HEK293 (cell line): ENCODE data around the gene BAK1.

Experiments
- KLF1 ChIP-seq: fragments of 450-650 bp; formaldehyde crosslinking; IDR thresholded peaks from 2 replicates; pipeline ENCODE4 v1.5.1; 2016; ENCODE audit warnings: missing biosample characterization, missing genetic modification characterization
- KLF7 ChIP-seq: fragments of 450-650 bp; formaldehyde crosslinking; IDR thresholded peaks from 2 replicates; pipeline ENCODE4 v1.5.1; 2016; ENCODE audit warnings: missing biosample characterization, missing genetic modification characterization, borderline replicate concordance
- KLF8 ChIP-seq: fragments of 450-650 bp; formaldehyde crosslinking; IDR thresholded peaks from 2 replicates; pipeline ENCODE4 v1.5.1; 2016; ENCODE audit warnings: missing biosample characterization, missing genetic modification characterization
- MYNN ChIP-seq: fragments of 450-650 bp; formaldehyde crosslinking; IDR thresholded peaks from 2 replicates; pipeline ENCODE4 v1.5.1; 2016; ENCODE audit warnings: missing biosample characterization, missing genetic modification characterization, borderline replicate concordance
- PRDM10 ChIP-seq: fragments of 450-650 bp; formaldehyde crosslinking; IDR thresholded peaks from 2 replicates; pipeline ENCODE4 v1.5.1; 2016; ENCODE audit warnings: missing biosample characterization, missing genetic modification characterization
- REPIN1 ChIP-seq: fragments of 450-650 bp; formaldehyde crosslinking; IDR thresholded peaks from 2 replicates; pipeline ENCODE4 v1.5.1; 2017; ENCODE audit warnings: missing biosample characterization, missing genetic modification characterization, low read depth
- SCRT1 ChIP-seq: fragments of 450-650 bp; formaldehyde crosslinking; IDR thresholded peaks from 2 replicates; pipeline ENCODE4 v1.5.1; 2016; ENCODE audit warnings: missing biosample characterization, missing genetic modification characterization, borderline replicate concordance
- SCRT2 ChIP-seq: fragments of 450-650 bp; formaldehyde crosslinking; IDR thresholded peaks from 2 replicates; pipeline ENCODE4 v1.5.1; 2016; ENCODE audit warnings: missing biosample characterization, missing genetic modification characterization
- SP2 ChIP-seq: fragments of 450-650 bp; formaldehyde crosslinking; IDR thresholded peaks from 2 replicates; pipeline ENCODE4 v1.5.1; 2016; ENCODE audit warnings: missing biosample characterization, missing genetic modification characterization
- ZBTB17 ChIP-seq: fragments of 450-650 bp; formaldehyde crosslinking; IDR thresholded peaks from 2 replicates; pipeline ENCODE4 v1.5.1; 2016; ENCODE audit warnings: missing biosample characterization, missing genetic modification characterization
- ZBTB21 ChIP-seq: fragments of 450-650 bp; formaldehyde crosslinking; IDR thresholded peaks from 2 replicates; pipeline ENCODE4 v1.5.1; 2017; ENCODE audit warnings: missing biosample characterization, missing genetic modification characterization
- ZBTB26 ChIP-seq: fragments of 450-650 bp; formaldehyde crosslinking; optimal IDR thresholded peaks from 2 replicates; pipeline ENCODE3; 2016; ENCODE audit warnings: missing biosample characterization, mild to moderate bottlenecking, missing genetic modification characterization
- ZFP3 ChIP-seq: fragments of 450-650 bp; formaldehyde crosslinking; IDR thresholded peaks from 2 replicates; pipeline ENCODE4 v1.5.1; 2016; ENCODE audit warnings: low read depth, missing biosample characterization, missing genetic modification characterization
- ZNF138 ChIP-seq: fragments of 450-650 bp; formaldehyde crosslinking; IDR thresholded peaks from 2 replicates; pipeline ENCODE4 v1.5.1; 2016; ENCODE audit warnings: missing biosample characterization, missing genetic modification characterization, borderline replicate concordance
- ZNF157 ChIP-seq: fragments of 450-650 bp; formaldehyde crosslinking; IDR thresholded peaks from 2 replicates; pipeline ENCODE4 v1.5.1; 2016; ENCODE audit warnings: missing biosample characterization, missing genetic modification characterization
- ZNF174 ChIP-seq: fragments of 450-650 bp; formaldehyde crosslinking; IDR thresholded peaks from 2 replicates; pipeline ENCODE4 v1.5.0; 2017; ENCODE audit warnings: missing biosample characterization, mild to moderate bottlenecking, missing genetic modification characterization
- ZNF175 ChIP-seq: fragments of 450-650 bp; formaldehyde crosslinking; IDR thresholded peaks from 2 replicates; pipeline ENCODE4 v1.5.1; 2016; ENCODE audit warnings: missing biosample characterization, missing genetic modification characterization
- ZNF2 ChIP-seq: fragments of 450-650 bp; formaldehyde crosslinking; IDR thresholded peaks from 2 replicates; pipeline ENCODE4 v1.5.1; 2016; ENCODE audit warnings: missing biosample characterization, missing genetic modification characterization
- ZNF221 ChIP-seq: fragments of 450-650 bp; formaldehyde crosslinking; IDR thresholded peaks from 2 replicates; pipeline ENCODE4 v1.5.1; 2017; ENCODE audit warnings: missing biosample characterization, missing genetic modification characterization, borderline replicate concordance
- ZNF280D ChIP-seq: fragments of 450-650 bp; formaldehyde crosslinking; IDR thresholded peaks from 2 replicates; pipeline ENCODE4 v1.5.1; 2016; ENCODE audit warnings: missing biosample characterization, missing genetic modification characterization
- ZNF292 ChIP-seq: fragments of 450-650 bp; formaldehyde crosslinking; IDR thresholded peaks from 2 replicates; pipeline ENCODE4 v1.5.1; 2016; ENCODE audit warnings: low read depth, missing biosample characterization, missing genetic modification characterization, borderline replicate concordance
- ZNF510 ChIP-seq: fragments of 450-650 bp; formaldehyde crosslinking; IDR thresholded peaks from 2 replicates; pipeline ENCODE4 v1.5.1; 2018; ENCODE audit warnings: mild to moderate bottlenecking, missing genetic modification characterization, missing biosample characterization; ENCODE audit not compliant: insufficient replicate concordance
- ZNF600 ChIP-seq: fragments of 450-650 bp; formaldehyde crosslinking; IDR thresholded peaks from 2 replicates; pipeline ENCODE4 v1.5.1; 2016; ENCODE audit warnings: missing biosample characterization, missing genetic modification characterization
- ZNF610 ChIP-seq: fragments of 450-650 bp; formaldehyde crosslinking; IDR thresholded peaks from 2 replicates; pipeline ENCODE4 v1.5.1; 2016; ENCODE audit warnings: missing biosample characterization, missing genetic modification characterization, borderline replicate concordance
- ZNF629 ChIP-seq: fragments of 450-650 bp; formaldehyde crosslinking; IDR thresholded peaks from 2 replicates; pipeline ENCODE4 v1.5.1; 2017; ENCODE audit warnings: missing biosample characterization, missing genetic modification characterization
- ZNF639 ChIP-seq: fragments of 450-650 bp; formaldehyde crosslinking; IDR thresholded peaks from 2 replicates; pipeline ENCODE4 v1.5.1; 2016; ENCODE audit warnings: missing biosample characterization, missing genetic modification characterization
- ZNF645 ChIP-seq: fragments of 450-650 bp; formaldehyde crosslinking; IDR thresholded peaks from 2 replicates; pipeline ENCODE4; 2016; ENCODE audit warnings: missing biosample characterization, missing genetic modification characterization
- ZNF660 ChIP-seq: fragments of 450-650 bp; IDR thresholded peaks from 2 replicates; pipeline ENCODE4 v1.5.1; 2018; ENCODE audit warnings: missing biosample characterization, mild to moderate bottlenecking, missing genetic modification characterization
- ZNF670 ChIP-seq: fragments of 450-650 bp; formaldehyde crosslinking; IDR thresholded peaks from 2 replicates; pipeline ENCODE4 v1.5.1; 2016; ENCODE audit warnings: missing biosample characterization, missing genetic modification characterization, low read depth

The BAK1 gene

GRCh38 chr6:33570806-33571636 lies 9.1 kb downstream of the BAK1 start (continued):
- TF ChIP-seq SCRT1 (tag by site-specific recombination) = no peak
- TF ChIP-seq ZNF510 (tag by site-specific recombination) = no peak
- TF ChIP-seq ZNF600 (tag by site-specific recombination) = peak; percentile 72
- peak; percentile 94 for TF ChIP-seq KLF8 (tag by site-specific recombination)
- TF ChIP-seq ZNF639 = 0 out of 2 replicates have a peak, but pooled peaks have one; percentile 15
- peak; percentile 77 for TF ChIP-seq KLF7 (tag by site-specific recombination)
- TF ChIP-seq ZNF280D (tag by site-specific recombination) = 0 out of 2 replicates have a peak, but pooled peaks have one; percentile 35
- peak; percentile 92 for TF ChIP-seq SP2
- TF ChIP-seq ZNF645 (tag by site-specific recombination) = no peak
- peak; percentile 91; the same call in 1 of the 2 replicates for TF ChIP-seq ZNF610 (tag by site-specific recombination)
- peak; percentile 95 for TF ChIP-seq PRDM10 (tag by site-specific recombination)
- peak; percentile 59 for TF ChIP-seq ZBTB26 (tag by site-specific recombination)
- peak; percentile 94 for TF ChIP-seq KLF1 (tag by site-specific recombination)
- TF ChIP-seq ZNF2 = peak; percentile 15; the same call in 1 of the 2 replicates
- peak; percentile 92 for TF ChIP-seq ZBTB17 (tag by site-specific recombination)
- no peak for TF ChIP-seq ZNF221 (tag by site-specific recombination)
- TF ChIP-seq ZNF629 (tag by site-specific recombination) = peak; percentile 88
- TF ChIP-seq REPIN1 = 0 out of 2 replicates have a peak, but pooled peaks have one; percentile 18
- no peak for TF ChIP-seq SCRT2 (tag by site-specific recombination)
- no peak for TF ChIP-seq ZFP3 (tag by site-specific recombination)
- no peak for TF ChIP-seq ZNF292
- TF ChIP-seq ZNF660 (tag by site-specific recombination) = peak; percentile 34; the same call in 1 of the 2 replicates
- no peak for TF ChIP-seq ZNF670
- no peak for TF ChIP-seq ZNF157 (tag by site-specific recombination)
- TF ChIP-seq ZNF138 (tag by site-specific recombination) = no peak
- TF ChIP-seq ZNF174 (tag by site-specific recombination) = no peak
- TF ChIP-seq ZBTB21 = peak; percentile 87
- TF ChIP-seq MYNN (tag by site-specific recombination) = no peak
- TF ChIP-seq ZNF175 (tag by site-specific recombination) = no peak
